Peyer's patch (tissue), 4 donors: ENCODE results near the gene C17orf50. TPM values are rescaled to one million over a fixed set of nuclear protein-coding genes. Genes with fewer than 3 reads are reported as not detected.

Experiments
- DNase-seq, 3 donors: peaks; one replicate each; pipeline ENCODE4 v3.0.0-alpha.2; 2017 to 2019
- H3K27ac ChIP-seq, 4 donors: fragments of 200-600 bp; sonication (generic); one replicate each; pipeline ENCODE4 v1.5.1; 2016 to 2019
- H3K27me3 ChIP-seq, 2 donors: fragments of 200-600 bp; sonication (generic); one replicate each; pipeline ENCODE4 v1.5.1; 2019
- H3K36me3 ChIP-seq, 3 donors: fragments of 200-600 bp; sonication (generic); one replicate each; pipeline ENCODE4 v1.5.1; 2016 to 2019
- H3K4me1 ChIP-seq, 4 donors: fragments of 200-600 bp; sonication (generic); one replicate each; pipeline ENCODE4 v1.5.1; 2016 to 2019
- H3K4me3 ChIP-seq, 4 donors: fragments of 200-600 bp; sonication (generic); 1 replicate in 3 of 4; 2 replicates in 1 of 4; pipeline ENCODE4 v1.5.1; 2016 to 2019; ENCODE audit warnings: mild to moderate bottlenecking in 1 of 4
- H3K9me3 ChIP-seq, 4 donors: fragments of 200-600 bp; sonication (generic); one replicate each; pipeline ENCODE4 v1.5.1; 2016 to 2019; ENCODE audit warnings: mild to moderate bottlenecking in 1 of 4
- POLR2A ChIP-seq, 2 donors: fragments of 450-650 bp; IDR thresholded peaks; one replicate each; pipeline ENCODE4 v1.5.1; 2017; ENCODE audit warnings: antibody characterized with exemption in 2 of 2, mild to moderate bottlenecking in 2 of 2, moderate library complexity in 2 of 2
- total RNA-seq, 4 donors: library from RNA; depleted of rRNA; stranded (reverse); fragments of >200 nt; gene quantifications; one replicate each; pipeline ENCODE4 v1.1.0, GENCODE V29; 2016
- TF ChIP-seq, protein P1 (sequence below), 6 experiments: fragments of 450-650 bp in 4 of 6; fragments of 200-600 bp in 2 of 6; sonication (generic) in 1 of 6; IDR thresholded peaks; one replicate each; pipeline ENCODE4 v1.5.1; 2017 to 2019; ENCODE audit warnings: antibody characterized with exemption in 6 of 6, mild to moderate bottlenecking in 3 of 6, moderate library complexity in 1 of 6

C17orf50 gene
- total RNA-seq, 4 donors from 2014 or later = not detected

DNA sequence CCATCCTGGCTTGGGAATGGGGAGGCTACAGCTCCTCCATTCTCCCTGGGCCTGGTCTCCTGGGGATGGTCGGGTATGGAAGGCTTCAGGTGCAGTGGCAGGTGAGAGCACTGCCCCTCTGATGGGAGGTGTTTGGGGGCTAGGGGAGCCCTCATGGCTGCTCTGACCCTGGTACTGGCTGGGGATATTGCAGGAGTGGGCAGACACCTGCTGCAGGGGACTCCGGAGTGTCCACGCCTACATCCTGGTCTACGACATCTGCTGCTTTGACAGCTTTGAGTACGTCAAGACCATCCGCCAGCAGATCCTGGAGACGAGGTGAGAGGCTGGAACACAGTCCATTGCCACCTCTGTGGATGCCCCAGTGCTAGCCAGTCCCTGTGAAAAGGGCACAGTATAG lies 20.5 kb upstream of the C17orf50 start:
- TF ChIP-seq POLR2A (IDR thresholded peaks at IDR 0.05) = no peak
- TF ChIP-seq, protein P1, sequence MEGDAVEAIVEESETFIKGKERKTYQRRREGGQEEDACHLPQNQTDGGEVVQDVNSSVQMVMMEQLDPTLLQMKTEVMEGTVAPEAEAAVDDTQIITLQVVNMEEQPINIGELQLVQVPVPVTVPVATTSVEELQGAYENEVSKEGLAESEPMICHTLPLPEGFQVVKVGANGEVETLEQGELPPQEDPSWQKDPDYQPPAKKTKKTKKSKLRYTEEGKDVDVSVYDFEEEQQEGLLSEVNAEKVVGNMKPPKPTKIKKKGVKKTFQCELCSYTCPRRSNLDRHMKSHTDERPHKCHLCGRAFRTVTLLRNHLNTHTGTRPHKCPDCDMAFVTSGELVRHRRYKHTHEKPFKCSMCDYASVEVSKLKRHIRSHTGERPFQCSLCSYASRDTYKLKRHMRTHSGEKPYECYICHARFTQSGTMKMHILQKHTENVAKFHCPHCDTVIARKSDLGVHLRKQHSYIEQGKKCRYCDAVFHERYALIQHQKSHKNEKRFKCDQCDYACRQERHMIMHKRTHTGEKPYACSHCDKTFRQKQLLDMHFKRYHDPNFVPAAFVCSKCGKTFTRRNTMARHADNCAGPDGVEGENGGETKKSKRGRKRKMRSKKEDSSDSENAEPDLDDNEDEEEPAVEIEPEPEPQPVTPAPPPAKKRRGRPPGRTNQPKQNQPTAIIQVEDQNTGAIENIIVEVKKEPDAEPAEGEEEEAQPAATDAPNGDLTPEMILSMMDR (IDR thresholded peaks at IDR 0.05) = no peak
- no peak for DNase-seq

DNA sequence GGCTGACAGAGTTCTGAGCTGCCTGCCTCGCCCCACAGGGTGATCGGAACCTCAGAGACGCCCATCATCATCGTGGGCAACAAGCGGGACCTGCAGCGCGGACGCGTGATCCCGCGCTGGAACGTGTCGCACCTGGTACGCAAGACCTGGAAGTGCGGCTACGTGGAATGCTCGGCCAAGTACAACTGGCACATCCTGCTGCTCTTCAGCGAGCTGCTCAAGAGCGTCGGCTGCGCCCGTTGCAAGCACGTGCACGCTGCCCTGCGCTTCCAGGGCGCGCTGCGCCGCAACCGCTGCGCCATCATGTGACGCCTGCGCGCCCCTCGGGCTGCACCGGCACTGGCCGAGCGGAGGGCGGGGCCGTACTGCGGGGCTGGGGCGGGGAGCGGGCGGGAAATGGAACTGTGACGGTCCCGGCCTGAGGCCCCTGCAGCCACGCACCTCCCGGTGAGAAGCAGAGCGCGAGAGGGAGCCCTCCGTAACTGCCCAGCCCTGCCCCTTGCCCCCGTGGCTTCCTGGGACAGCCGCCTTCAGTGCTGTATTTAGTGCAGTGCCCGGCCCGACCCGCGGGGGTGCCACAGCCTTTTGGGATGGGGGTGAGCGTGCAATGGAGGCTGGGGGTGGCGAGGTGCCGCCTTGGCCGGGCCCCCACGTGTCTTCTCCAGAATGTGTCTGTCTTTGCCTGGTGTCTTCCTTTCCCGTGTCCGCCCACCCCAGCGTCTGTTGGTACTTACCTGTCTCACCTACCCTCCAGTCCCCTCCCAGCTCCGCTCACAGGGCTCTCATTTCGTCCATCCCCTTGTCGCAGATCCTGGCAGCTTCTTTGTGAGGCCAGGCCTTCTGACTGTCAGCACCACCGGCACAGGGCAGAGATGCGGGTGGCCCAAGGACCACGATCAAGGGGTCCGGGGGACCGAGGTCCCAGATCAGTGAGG lies 19.4 kb upstream of the C17orf50 start:
- Histone ChIP-seq H3K27ac (no peak overlapping the region), H3K4me1 (peaks cover 0 to 9% (median 0%) of the 10 kb centered on the region in 4 donors), H3K4me3 (peak overlapping the region in 3 of 4 donors; percentile 9 to 25 (median 24)), H3K27me3 (peaks cover 0 to 10% of the 10 kb centered on the region in 2 donors), H3K9me3 (no peaks in the 10 kb centered on the region), H3K36me3 (no peaks in the 10 kb centered on the region)
- DNase-seq = no peak
- TF ChIP-seq POLR2A (IDR thresholded peaks at IDR 0.05) = no peak
- TF ChIP-seq, protein P1 (IDR thresholded peaks at IDR 0.05) = no peak

More for the DNA sequence above, 20.5 kb upstream of the C17orf50 start:
- H3K27me3 ChIP-seq = peaks cover 0 to 10% of the 10 kb centered on the region in 2 donors
- H3K9me3 ChIP-seq = no peaks in the 10 kb centered on the region
- H3K4me3 ChIP-seq = no peak overlapping the region
- no peak overlapping the region for H3K27ac ChIP-seq
- H3K36me3 ChIP-seq = no peaks in the 10 kb centered on the region
- peaks cover 0 to 9% (median 0%) of the 10 kb centered on the region in 4 donors for H3K4me1 ChIP-seq

DNA sequence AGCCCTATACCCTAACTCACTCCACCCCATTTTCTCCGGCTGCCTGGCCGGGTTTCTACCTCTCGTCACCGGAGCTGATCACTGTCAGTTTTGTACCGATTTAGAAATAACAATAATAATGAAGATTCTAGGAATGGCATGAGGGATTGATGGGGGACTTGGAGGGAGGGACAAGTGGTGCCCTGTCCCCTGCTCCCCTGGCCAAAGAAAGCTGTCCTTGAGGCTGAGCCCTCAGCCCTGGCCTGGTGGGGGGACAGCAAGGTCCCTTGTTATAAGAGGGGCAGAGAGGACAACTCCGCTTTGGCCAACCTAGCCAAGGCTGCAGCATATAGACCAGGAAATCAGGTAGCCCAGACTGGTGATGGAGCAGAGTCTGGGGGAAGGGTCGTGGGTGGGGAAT lies 18.2 kb upstream of the C17orf50 start:
- H3K27me3 ChIP-seq = peaks cover 0 to 10% of the 10 kb centered on the region in 2 donors
- no peak for DNase-seq

DNA sequence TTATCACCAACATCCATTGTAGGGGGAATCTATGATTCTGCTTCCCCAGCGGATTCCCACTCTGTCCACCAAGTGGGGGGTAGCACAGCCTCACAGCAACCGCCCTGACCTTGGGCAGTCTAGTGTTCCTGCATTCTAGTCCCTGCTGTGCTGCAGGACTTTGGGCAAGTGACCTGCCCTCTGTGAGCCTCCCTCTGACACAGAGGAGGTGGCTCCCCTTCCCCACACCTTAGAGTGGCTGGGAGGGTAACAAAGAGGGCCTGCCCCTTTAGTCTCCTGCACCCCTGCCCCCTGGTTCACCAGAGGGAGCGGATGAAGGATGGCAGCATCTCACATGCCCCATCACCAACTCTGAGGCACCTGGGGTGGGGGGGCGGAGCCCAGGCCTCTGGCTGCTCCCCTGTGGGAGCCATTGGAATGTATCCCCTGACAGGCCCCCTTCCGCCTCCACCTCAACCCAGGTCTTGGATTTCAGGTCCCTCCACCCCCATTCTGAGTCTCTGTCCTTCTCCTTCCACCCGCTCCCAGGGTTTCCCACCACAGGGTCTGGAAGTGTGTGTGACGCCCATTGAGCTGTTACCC lies 17.7 kb upstream of the C17orf50 start:
- peaks cover 0 to 10% of the 10 kb centered on the region in 2 donors for H3K27me3 ChIP-seq

More for the DNA sequence above, 18.2 kb upstream of the C17orf50 start:
- Histone ChIP-seq H3K4me3 (no peak overlapping the region), H3K9me3 (no peaks in the 10 kb centered on the region), H3K27ac (no peak overlapping the region), H3K36me3 (no peaks in the 10 kb centered on the region), H3K4me1 (peaks cover 0 to 12% (median 0%) of the 10 kb centered on the region in 4 donors)
- TF ChIP-seq POLR2A (IDR thresholded peaks at IDR 0.05) = no peak
- TF ChIP-seq, protein P1 (IDR thresholded peaks at IDR 0.05) = no peak

DNA sequence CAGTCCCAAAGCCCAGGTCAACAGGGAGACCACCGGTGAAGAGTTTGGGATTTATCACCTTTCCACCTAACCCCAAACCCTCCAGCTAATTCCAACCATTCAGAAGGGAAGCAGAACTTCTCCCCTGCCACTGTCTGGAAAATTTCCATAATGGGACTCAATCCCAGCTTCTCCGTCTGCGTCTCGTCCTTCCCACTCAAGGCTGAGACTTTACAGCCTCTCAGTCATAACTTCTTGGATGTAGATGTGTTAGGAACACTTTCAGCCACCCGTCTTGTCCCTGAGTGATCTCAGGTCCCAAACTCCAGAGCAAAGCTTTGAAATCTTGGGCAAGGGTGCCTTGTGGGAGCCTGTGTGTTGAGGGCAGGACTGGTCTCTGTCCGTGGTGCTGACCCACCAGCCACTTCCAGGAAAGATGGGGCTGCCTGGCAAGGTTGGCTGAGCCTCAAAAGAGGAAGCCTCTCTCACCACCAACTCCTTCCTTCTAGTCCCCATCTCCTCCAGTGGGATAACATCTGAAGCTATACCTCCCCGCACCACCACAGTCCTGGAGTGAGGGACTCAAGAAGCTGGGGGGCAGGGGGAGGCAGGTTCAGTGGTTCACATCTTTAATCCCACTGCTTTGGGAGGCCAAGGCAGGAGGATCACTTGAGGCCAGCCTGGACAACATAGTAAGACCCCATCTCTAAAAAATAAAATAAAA lies 16.9 kb upstream of the C17orf50 start:
- Histone ChIP-seq H3K27me3 (peaks cover 0 to 10% of the 10 kb centered on the region in 2 donors), H3K9me3 (no peaks in the 10 kb centered on the region), H3K27ac (no peak overlapping the region), H3K36me3 (no peaks in the 10 kb centered on the region), H3K4me1 (peaks cover 0 to 21% (median 0%) of the 10 kb centered on the region in 4 donors), H3K4me3 (no peak overlapping the region)
- no peak for TF ChIP-seq POLR2A (IDR thresholded peaks at IDR 0.05)
- TF ChIP-seq, protein P1 (IDR thresholded peaks at IDR 0.05) = no peak
- no peak for DNase-seq

More for the DNA sequence above, 17.7 kb upstream of the C17orf50 start:
- no peak overlapping the region for H3K4me3 ChIP-seq
- peaks cover 0 to 15% (median 0%) of the 10 kb centered on the region in 4 donors for H3K4me1 ChIP-seq
- H3K27ac ChIP-seq = no peak overlapping the region
- no peak for DNase-seq
- TF ChIP-seq, protein P1 (IDR thresholded peaks at IDR 0.05) = no peak
- TF ChIP-seq POLR2A (IDR thresholded peaks at IDR 0.05) = no peak
- H3K36me3 ChIP-seq = no peaks in the 10 kb centered on the region
- no peaks in the 10 kb centered on the region for H3K9me3 ChIP-seq
